DND-41 (cell line): Measurements from ENCODE around the gene DIP2B.
A peak's percentile ranks its signal among the peaks of the same experiment; 100 is the strongest.

ENCODE experiments used
- ATAC-seq: fragments of 200-7000 bp; cut with Tn5 transposase; 3 replicates; pipeline ENCODE4 v1.9.1; 2021; ENCODE audit warnings: low read depth; ENCODE audit not compliant: insufficient read depth
- DNase-seq: peaks from one replicate; pipeline ENCODE4 v3.0.0-alpha.2; 2020
- H2AFZ ChIP-seq: 2 replicates; pipeline ENCODE4 v1.6.0; 2012; ENCODE audit warnings: low read depth, low read length
- H3K27ac ChIP-seq: 2 replicates; pipeline ENCODE4 v1.5.1; 2012; ENCODE audit warnings: low read length, inconsistent platforms
- H3K27me3 ChIP-seq: fragments of 200-600 bp; sonication (generic); 2 replicates; pipeline ENCODE4 v1.6.0; 2012; ENCODE audit warnings: low read length, mild to moderate bottlenecking, inconsistent platforms; ENCODE audit not compliant: insufficient read depth, poor library complexity
- H3K36me3 ChIP-seq: 2 replicates; pipeline ENCODE4 v1.5.1; 2012; ENCODE audit warnings: low read length, inconsistent platforms; ENCODE audit not compliant: insufficient read depth
- H3K4me1 ChIP-seq: 2 replicates; pipeline ENCODE4 v1.5.1; 2012; ENCODE audit warnings: mild to moderate bottlenecking, low read length; ENCODE audit not compliant: insufficient read depth
- H3K4me2 ChIP-seq: 2 replicates; pipeline ENCODE4 v1.6.0; 2012; ENCODE audit warnings: mild to moderate bottlenecking, moderate library complexity, low read length, inconsistent platforms; ENCODE audit not compliant: insufficient read depth
- H3K4me3 ChIP-seq, 2 experiments: fragments of 200-600 bp in 1 of 2; shearing (Covaris generic) in 1 of 2; 2 replicates each; pipeline ENCODE4 v1.5.1; 2012 to 2016; ENCODE audit warnings: inconsistent platforms in 2 of 2, low read length in 2 of 2, mild to moderate bottlenecking in 2 of 2, low read depth in 1 of 2, moderate library complexity in 1 of 2
- H3K79me2 ChIP-seq: 2 replicates; pipeline ENCODE4 v1.6.0; 2012; ENCODE audit warnings: low read length, inconsistent platforms; ENCODE audit not compliant: insufficient read depth
- H3K9ac ChIP-seq: 2 replicates; pipeline ENCODE4 v1.6.0; 2012; ENCODE audit warnings: low read depth, mild to moderate bottlenecking, inconsistent platforms, low read length, moderate library complexity
- H3K9me3 ChIP-seq: 2 replicates; pipeline ENCODE4 v1.5.1; 2012; ENCODE audit warnings: low read length, moderate library complexity, mild to moderate bottlenecking, inconsistent platforms; ENCODE audit not compliant: insufficient read depth, severe bottlenecking
- H4K20me1 ChIP-seq: 2 replicates; pipeline ENCODE4 v1.6.0; 2012; ENCODE audit warnings: low read length; ENCODE audit not compliant: insufficient read depth
- CTCF ChIP-seq: IDR thresholded peaks from 2 replicates; pipeline ENCODE4 v1.5.1; 2012; ENCODE audit warnings: borderline replicate concordance, low read length, moderate library complexity, mild to moderate bottlenecking; ENCODE audit not compliant: poor library complexity, severe bottlenecking; ENCODE audit errors: extremely low read depth
- EZH2 ChIP-seq: IDR thresholded peaks from 3 replicates; pipeline ENCODE4 v1.6.1; 2012; ENCODE audit warnings: borderline replicate concordance, low read depth, mild to moderate bottlenecking, moderate library complexity, low read length, inconsistent platforms; ENCODE audit not compliant: severe bottlenecking

The DIP2B gene

DNA sequence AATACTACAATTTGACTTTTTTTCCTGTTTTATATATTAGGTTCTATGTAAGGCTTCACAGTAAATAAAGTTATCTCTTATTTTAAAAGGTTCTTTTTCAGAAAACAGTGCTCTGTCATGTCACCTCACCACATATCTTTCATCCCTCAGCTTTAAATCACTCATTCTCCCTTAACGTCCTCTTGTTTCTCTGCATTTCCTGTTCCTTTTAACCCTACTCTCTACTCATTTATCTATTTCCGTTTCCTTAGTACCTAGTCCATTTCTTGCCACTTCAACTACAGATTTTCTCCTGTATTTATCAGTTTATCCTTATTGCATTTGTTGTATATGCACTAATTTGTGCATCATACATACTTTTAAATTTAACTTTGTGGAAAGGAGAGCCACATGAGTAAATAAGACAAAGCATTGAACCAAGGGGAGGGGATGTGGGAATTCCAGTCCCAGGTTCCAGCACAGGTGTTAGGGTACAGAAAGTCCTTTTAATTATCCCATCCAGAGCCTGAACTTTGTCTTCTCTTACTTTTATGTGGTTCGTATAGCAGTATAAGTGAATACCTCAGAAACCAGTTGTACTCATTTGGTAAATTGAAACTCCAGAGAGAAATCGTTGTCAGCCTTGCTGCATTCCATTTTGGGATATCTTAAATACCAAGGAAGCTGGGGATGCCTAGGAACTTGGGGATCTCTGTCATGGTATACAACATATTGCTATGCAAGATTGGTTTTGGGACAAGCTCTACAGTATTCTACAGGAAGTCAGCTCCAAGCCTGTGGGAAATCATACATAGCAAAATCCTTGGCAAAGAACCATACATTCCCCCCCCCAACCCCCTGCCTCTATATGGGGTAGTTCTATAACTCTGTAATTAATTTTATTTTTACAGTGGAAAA lies 120.5 kb downstream of the DIP2B start:
- DNase-seq (no peak), ATAC-seq (peak; percentile 70)
- Histone ChIP-seq H3K4me1 (peaks cover 60% of the 10 kb centered on the region), H3K36me3 (peaks cover 17% of the 10 kb centered on the region), H3K27me3 (no peaks in the 10 kb centered on the region), H3K9ac (peak overlapping the region; percentile 39; the same call in 1 of the 2 replicates), H3K27ac (peak overlapping the region; percentile 89), H3K4me3 (peak overlapping the region in 1 of 2 experiments; percentile 35; a peak in 1 of 4 replicates), H4K20me1 (no peaks in the 10 kb centered on the region), H3K4me2 (peak overlapping the region; percentile 53), H3K9me3 (no peaks in the 10 kb centered on the region), H2AFZ (peak overlapping the region; percentile 58), H3K79me2 (peaks cover 54% of the 10 kb centered on the region)
- no peak for TF ChIP-seq EZH2
- TF ChIP-seq CTCF: no peak

- peaks cover 48% of the 10 kb centered on the region for H3K79me2 ChIP-seq
- ATAC-seq (no peak), DNase-seq (no peak)
- H3K9ac ChIP-seq: no peak overlapping the region
- TF ChIP-seq EZH2 (no peak), CTCF (no peak)
- H3K4me2 ChIP-seq: no peak overlapping the region
- no peaks in the 10 kb centered on the region for H4K20me1 ChIP-seq
- H3K27ac ChIP-seq: peak overlapping the region; percentile 89
- H3K4me1 ChIP-seq: peaks cover 52% of the 10 kb centered on the region
- no peaks in the 10 kb centered on the region for H3K27me3 ChIP-seq
- no peak overlapping the region for H3K4me3 ChIP-seq
- H3K9me3 ChIP-seq: no peaks in the 10 kb centered on the region
- H3K36me3 ChIP-seq: peaks cover 21% of the 10 kb centered on the region
- no peak overlapping the region for H2AFZ ChIP-seq
These were observed 121.2 kb downstream of the DIP2B start for GRCh38 chr12:50626026-50626425.

- ATAC-seq: no peak
- no peak for TF ChIP-seq EZH2
- no peak for TF ChIP-seq CTCF
- no peaks in the 10 kb centered on the region for H4K20me1 ChIP-seq
- peaks cover 38% of the 10 kb centered on the region for H3K4me1 ChIP-seq
- no peak overlapping the region for H3K4me2 ChIP-seq
- no peak overlapping the region for H3K27ac ChIP-seq
- no peak overlapping the region for H2AFZ ChIP-seq
- H3K27me3 ChIP-seq: no peaks in the 10 kb centered on the region
- no peak overlapping the region for H3K4me3 ChIP-seq
- H3K9me3 ChIP-seq: no peaks in the 10 kb centered on the region
- peaks cover 26% of the 10 kb centered on the region for H3K36me3 ChIP-seq
- no peak for DNase-seq
- H3K79me2 ChIP-seq: peaks cover 38% of the 10 kb centered on the region
- H3K9ac ChIP-seq: no peak overlapping the region
These were observed 122.7 kb downstream of the DIP2B start for GRCh38 chr12:50627491-50627890.

GRCh38 chr12:50628394-50628793 lies 123.6 kb downstream of the DIP2B start:
- no peak overlapping the region for H3K27ac ChIP-seq
- peaks cover 26% of the 10 kb centered on the region for H3K36me3 ChIP-seq

More at GRCh38 chr12:50628394-50628793, 123.6 kb downstream of the DIP2B start:
- Histone ChIP-seq H3K27me3 (no peaks in the 10 kb centered on the region), H3K4me2 (no peak overlapping the region), H3K9ac (no peak overlapping the region), H3K4me3 (no peak overlapping the region), H3K79me2 (peaks cover 29% of the 10 kb centered on the region), H2AFZ (no peak overlapping the region), H3K4me1 (peaks cover 29% of the 10 kb centered on the region), H4K20me1 (no peaks in the 10 kb centered on the region), H3K9me3 (no peaks in the 10 kb centered on the region)
- ATAC-seq (no peak), DNase-seq (no peak)
- TF ChIP-seq CTCF (no peak), EZH2 (no peak)
